ENCODE results near the gene ANKS1B.

The ANKS1B gene

GRCh38 chr12:98807187-98807586, 1177.5 kb downstream of the ANKS1B start:
- H2AFZ ChIP-seq (ENCODE audit: low read depth), result no peak overlapping the region
- no peak overlapping the region for H3K9ac ChIP-seq
- H3K4me3 ChIP-seq (IDR thresholded peaks at IDR 0.05; ENCODE audit: insufficient read depth, low read depth, low read length), result no peak overlapping the region
- H3K4me2 ChIP-seq, result no peak overlapping the region
- H3K36me3 ChIP-seq (ENCODE audit: insufficient read depth), result no peaks in the 10 kb centered on the region
- H3K27me3 ChIP-seq (ENCODE audit: insufficient read depth, low read depth), result no peaks in the 10 kb centered on the region
- H3K4me1 ChIP-seq (ENCODE audit: low read depth, poor library complexity, severe bottlenecking), result no peaks in the 10 kb centered on the region
- no peaks in the 10 kb centered on the region for H4K20me1 ChIP-seq (ENCODE audit: insufficient read depth)
- TF ChIP-seq, protein P1, sequence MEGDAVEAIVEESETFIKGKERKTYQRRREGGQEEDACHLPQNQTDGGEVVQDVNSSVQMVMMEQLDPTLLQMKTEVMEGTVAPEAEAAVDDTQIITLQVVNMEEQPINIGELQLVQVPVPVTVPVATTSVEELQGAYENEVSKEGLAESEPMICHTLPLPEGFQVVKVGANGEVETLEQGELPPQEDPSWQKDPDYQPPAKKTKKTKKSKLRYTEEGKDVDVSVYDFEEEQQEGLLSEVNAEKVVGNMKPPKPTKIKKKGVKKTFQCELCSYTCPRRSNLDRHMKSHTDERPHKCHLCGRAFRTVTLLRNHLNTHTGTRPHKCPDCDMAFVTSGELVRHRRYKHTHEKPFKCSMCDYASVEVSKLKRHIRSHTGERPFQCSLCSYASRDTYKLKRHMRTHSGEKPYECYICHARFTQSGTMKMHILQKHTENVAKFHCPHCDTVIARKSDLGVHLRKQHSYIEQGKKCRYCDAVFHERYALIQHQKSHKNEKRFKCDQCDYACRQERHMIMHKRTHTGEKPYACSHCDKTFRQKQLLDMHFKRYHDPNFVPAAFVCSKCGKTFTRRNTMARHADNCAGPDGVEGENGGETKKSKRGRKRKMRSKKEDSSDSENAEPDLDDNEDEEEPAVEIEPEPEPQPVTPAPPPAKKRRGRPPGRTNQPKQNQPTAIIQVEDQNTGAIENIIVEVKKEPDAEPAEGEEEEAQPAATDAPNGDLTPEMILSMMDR (conservative IDR thresholded peaks at IDR 0.05; ENCODE audit: low read depth, low read length), result no peak
- no peaks in the 10 kb centered on the region for H3K79me2 ChIP-seq (ENCODE audit: insufficient read depth, low read depth)
- no peak overlapping the region for H3K27ac ChIP-seq

GRCh38 chr12:98803468-98804209, 1181.1 kb downstream of the ANKS1B start:
- H3K9ac ChIP-seq, result no peak overlapping the region

DNA sequence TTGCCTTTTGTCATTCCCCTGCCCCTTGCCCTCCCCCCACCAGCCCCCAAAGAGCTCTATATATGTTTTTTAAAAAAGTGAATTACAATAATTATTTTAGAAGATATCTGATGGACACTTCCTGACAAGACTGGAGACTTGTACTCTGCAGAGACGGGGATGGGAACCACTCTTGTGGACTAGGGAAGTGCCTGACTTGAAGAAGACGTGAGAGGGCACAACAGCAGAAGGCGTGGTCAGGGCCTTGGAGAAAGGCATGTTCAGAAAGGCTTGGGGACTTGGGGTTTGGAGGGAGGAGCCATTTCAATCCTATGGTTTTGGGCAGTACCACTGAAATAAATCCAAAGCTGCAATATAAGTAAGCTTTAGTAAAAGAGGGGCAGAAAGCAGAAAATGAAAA, 1184.9 kb downstream of the ANKS1B start:
- H4K20me1 ChIP-seq (ENCODE audit: insufficient read depth), result no peaks in the 10 kb centered on the region
- H3K27me3 ChIP-seq (ENCODE audit: insufficient read depth, low read depth), result no peaks in the 10 kb centered on the region
- no peak overlapping the region for H3K27ac ChIP-seq
- TF ChIP-seq, protein P1 (conservative IDR thresholded peaks at IDR 0.05; ENCODE audit: low read depth, low read length), result no peak
- no peak overlapping the region for H3K4me2 ChIP-seq
- H2AFZ ChIP-seq (ENCODE audit: low read depth), result no peak overlapping the region
- no peak overlapping the region for H3K9ac ChIP-seq
- H3K4me1 ChIP-seq (ENCODE audit: low read depth, poor library complexity, severe bottlenecking), result no peaks in the 10 kb centered on the region
- H3K4me3 ChIP-seq (IDR thresholded peaks at IDR 0.05; ENCODE audit: insufficient read depth, low read depth, low read length), result no peak overlapping the region
- no peaks in the 10 kb centered on the region for H3K36me3 ChIP-seq (ENCODE audit: insufficient read depth)
- no peaks in the 10 kb centered on the region for H3K79me2 ChIP-seq (ENCODE audit: insufficient read depth, low read depth)

More at GRCh38 chr12:98803468-98804209, 1181.1 kb downstream of the ANKS1B start:
- Histone ChIP-seq H3K36me3 (ENCODE audit: insufficient read depth) (no peaks in the 10 kb centered on the region), H3K27me3 (ENCODE audit: insufficient read depth, low read depth) (no peaks in the 10 kb centered on the region), H3K4me2 (no peak overlapping the region), H3K79me2 (ENCODE audit: insufficient read depth, low read depth) (no peaks in the 10 kb centered on the region), H3K27ac (no peak overlapping the region), H2AFZ (ENCODE audit: low read depth) (no peak overlapping the region), H3K4me1 (ENCODE audit: low read depth, poor library complexity, severe bottlenecking) (no peaks in the 10 kb centered on the region), H3K4me3 (IDR thresholded peaks at IDR 0.05; ENCODE audit: insufficient read depth, low read depth, low read length) (no peak overlapping the region), H4K20me1 (ENCODE audit: insufficient read depth) (no peaks in the 10 kb centered on the region)
- TF ChIP-seq, protein P1 (conservative IDR thresholded peaks at IDR 0.05; ENCODE audit: low read depth, low read length), result no peak

DNA sequence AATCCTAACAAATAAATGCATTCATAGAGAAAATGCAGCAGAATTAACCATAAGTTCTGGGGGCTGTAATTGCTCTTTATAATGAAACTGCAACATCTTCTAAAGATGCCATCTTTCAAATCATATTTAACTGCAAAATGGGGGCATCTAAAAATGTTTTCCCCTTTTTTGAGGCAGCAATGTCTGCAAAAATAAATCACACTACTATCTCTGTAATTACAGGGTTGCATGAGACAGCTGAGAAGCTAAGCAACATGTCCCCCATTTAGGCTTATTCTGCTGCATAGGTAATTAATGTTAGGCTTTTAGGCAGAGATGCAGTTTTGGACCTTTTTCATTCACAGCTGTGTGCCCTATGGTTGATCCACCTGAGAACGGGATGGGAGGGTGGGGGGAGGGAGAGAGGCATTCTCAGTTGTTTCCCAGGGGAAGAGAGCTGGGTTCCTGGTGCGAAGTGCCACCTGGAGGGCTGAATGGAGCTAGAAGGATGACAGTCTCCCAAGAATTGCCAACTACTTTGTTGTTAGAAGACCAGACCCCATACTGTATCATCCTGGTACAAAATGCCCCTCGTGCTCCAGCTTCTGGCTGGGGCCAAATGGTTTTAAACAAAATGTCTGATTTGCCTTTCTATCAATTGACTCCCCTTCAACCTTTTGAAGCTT, 1185.5 kb downstream of the ANKS1B start:
- Histone ChIP-seq H3K4me3 (IDR thresholded peaks at IDR 0.05; ENCODE audit: insufficient read depth, low read depth, low read length) (no peak overlapping the region), H4K20me1 (ENCODE audit: insufficient read depth) (no peaks in the 10 kb centered on the region), H3K36me3 (ENCODE audit: insufficient read depth) (no peaks in the 10 kb centered on the region), H2AFZ (ENCODE audit: low read depth) (no peak overlapping the region), H3K27ac (no peak overlapping the region), H3K9ac (no peak overlapping the region), H3K79me2 (ENCODE audit: insufficient read depth, low read depth) (no peaks in the 10 kb centered on the region), H3K27me3 (ENCODE audit: insufficient read depth, low read depth) (no peaks in the 10 kb centered on the region), H3K4me1 (ENCODE audit: low read depth, poor library complexity, severe bottlenecking) (no peaks in the 10 kb centered on the region), H3K4me2 (no peak overlapping the region)
- TF ChIP-seq, protein P1 (conservative IDR thresholded peaks at IDR 0.05; ENCODE audit: low read depth, low read length), result no peak
